Measurements from ENCODE around the gene PLXND1.
"Not testable (repeated sequence)": the region's sequence is repeated elsewhere in the genome, so short reads cannot be mapped to it uniquely, and the experiment has no call there.

Gene PLXND1

GRCh38 chr3:129520960-129521359 is 85.5 kb downstream of the PLXND1 start:
- no peak for DNase-seq

GRCh38 chr3:129519896-129520715 is 86.4 kb downstream of the PLXND1 start:
- DNase-seq, result no peak

- no peak for DNase-seq
These were observed 87.0 kb downstream of the PLXND1 start for GRCh38 chr3:129519449-129519848.

GRCh38 chr3:129518581-129518980 is 87.9 kb downstream of the PLXND1 start:
- DNase-seq, result no peak

GRCh38 chr3:129518038-129518561 is 88.4 kb downstream of the PLXND1 start:
- no peak for DNase-seq

GRCh38 chr3:129517516-129517915 is 89.0 kb downstream of the PLXND1 start:
- no peak for DNase-seq

- not testable (repeated sequence) for DNase-seq
These were observed 90.5 kb downstream of the PLXND1 start for GRCh38 chr3:129515821-129516432.

GRCh38 chr3:129515108-129515820 is 91.2 kb downstream of the PLXND1 start:
- not testable (repeated sequence) for DNase-seq

GRCh38 chr3:129514563-129514962 is 91.9 kb downstream of the PLXND1 start:
- DNase-seq, result no peak

GRCh38 chr3:129514110-129514509 is 92.4 kb downstream of the PLXND1 start:
- DNase-seq, result no peak

GRCh38 chr3:129513705-129514104 is 92.8 kb downstream of the PLXND1 start:
- no peak for DNase-seq

GRCh38 chr3:129512595-129512994 is 93.9 kb downstream of the PLXND1 start:
- no peak for DNase-seq

GRCh38 chr3:129507181-129507831 is 99.2 kb downstream of the PLXND1 start:
- no peak for DNase-seq

- no peak for DNase-seq
These were observed 100.2 kb downstream of the PLXND1 start for GRCh38 chr3:129506231-129506742.

GRCh38 chr3:129505341-129505740 is 101.1 kb downstream of the PLXND1 start:
- no peak for DNase-seq

All from hematopoietic multipotent progenitor cell treated with erythropoietin and hydrocortisone succinate and interleukin-3 and kit ligand, for 6 days (in vitro differentiated cells).